Muscle of leg (tissue), 11 donors: ENCODE results near the gene CPAMD8. TPM values are rescaled to one million over a fixed set of nuclear protein-coding genes. Genes with fewer than 3 reads are reported as not detected.

Experiments
- DNase-seq: peaks from one replicate; pipeline ENCODE4 v3.0.0; 2013
- H3K27ac ChIP-seq: one replicate; pipeline ENCODE4 v1.5.1; 2013; ENCODE audit warnings: mild to moderate bottlenecking, low read length, control low read depth
- H3K27me3 ChIP-seq: one replicate; pipeline ENCODE4 v1.6.1; 2013; ENCODE audit warnings: low read length; ENCODE audit not compliant: control insufficient read depth, insufficient read depth
- H3K36me3 ChIP-seq: one replicate; pipeline ENCODE4 v1.6.1; 2013; ENCODE audit warnings: low read length; ENCODE audit not compliant: control insufficient read depth, insufficient read depth
- H3K4me1 ChIP-seq: one replicate; pipeline ENCODE4 v1.6.1; 2013; ENCODE audit warnings: low read length; ENCODE audit not compliant: control insufficient read depth, insufficient read depth
- H3K4me3 ChIP-seq: one replicate; pipeline ENCODE4 v1.5.1; 2013; ENCODE audit warnings: low read length, control low read depth
- H3K9me3 ChIP-seq: replicated peaks from 2 replicates; pipeline ENCODE4 v1.6.1; 2013; ENCODE audit warnings: low read depth, low read length; ENCODE audit not compliant: control insufficient read depth
- WGBS: methylation state at CpG from one replicate; pipeline ENCODE4 v1.1.5; 2013; ENCODE audit warnings: missing lambda C conversion rate; ENCODE audit not compliant: insufficient coverage; 5-methylcytosine and 5-hydroxymethylcytosine counted together
- polyA plus RNA-seq, 8 donors: library from polyadenylated mRNA; unstranded; fragments of 120-200 nt; gene quantifications; one replicate each; pipeline versions ENCODE4 v1.2.1 to v1.2.3, GENCODE V29; 2013; ENCODE audit warnings: inconsistent platforms in 1 of 8, low replicate concordance in 1 of 8; ENCODE audit not compliant: insufficient read length in 8 of 8, insufficient read depth in 1 of 8
- total RNA-seq: library from RNA; stranded (reverse); fragments of 120-200 nt; gene quantifications from one replicate; pipeline ENCODE4 v1.2.4, GENCODE V29; 2013

Gene CPAMD8
- total and polyA plus RNA-seq, 9 donors, result 2.2 to 10.1 (median 5.2) TPM

DNA sequence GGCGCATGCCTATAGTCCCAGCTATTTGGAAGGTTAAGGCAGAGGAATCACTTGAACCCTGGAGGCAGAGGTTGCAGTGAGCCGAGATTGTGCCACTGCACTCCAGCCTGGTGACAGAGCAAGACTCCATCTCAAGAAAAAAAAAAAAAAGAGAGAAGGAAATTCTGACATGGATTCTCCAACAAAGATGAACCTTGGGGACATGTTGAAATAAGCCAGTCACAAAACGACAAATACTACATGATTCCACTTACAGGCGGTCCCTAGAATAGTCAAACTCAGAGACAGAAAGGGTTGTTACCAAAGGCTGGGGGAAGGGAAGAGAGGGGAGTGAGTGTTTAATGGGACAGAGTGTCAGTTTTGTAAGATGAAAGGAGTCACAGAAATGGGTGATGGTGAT is 71.4 kb downstream of the CPAMD8 start:
- DNase-seq, result no peak
- Histone ChIP-seq H3K4me1 (peaks cover 11% of the 10 kb centered on the region), H3K36me3 (no peaks in the 10 kb centered on the region), H3K4me3 (no peak overlapping the region), H3K9me3 (no peaks in the 10 kb centered on the region), H3K27ac (no peak overlapping the region), H3K27me3 (no peaks in the 10 kb centered on the region)
- WGBS, result 40% methylated on average over 1 of the region's 4 CpGs

DNA sequence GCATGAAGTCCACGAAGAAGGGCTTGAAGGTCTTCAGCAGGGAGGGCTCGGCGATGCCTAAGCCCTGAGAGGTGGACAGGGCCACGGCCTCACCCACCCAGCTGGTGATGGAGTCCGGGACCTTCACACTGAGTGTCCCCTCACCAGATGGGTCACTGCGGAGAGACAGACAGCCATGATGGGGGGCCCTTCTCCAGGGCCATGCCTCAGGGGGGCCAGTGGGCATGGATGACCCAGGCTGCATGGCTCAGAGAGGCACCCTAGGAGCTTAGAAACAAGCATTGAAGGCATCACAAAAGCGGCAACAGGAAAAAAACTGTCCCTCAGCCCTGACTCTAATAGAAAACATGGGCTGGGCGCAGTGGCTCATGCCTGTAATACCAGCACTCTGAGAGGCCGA is 74.6 kb downstream of the CPAMD8 start:
- Histone ChIP-seq H3K36me3 (no peaks in the 10 kb centered on the region), H3K27ac (no peak overlapping the region)
- WGBS, result 96% methylated on average over 9 of the region's 9 CpGs

DNA sequence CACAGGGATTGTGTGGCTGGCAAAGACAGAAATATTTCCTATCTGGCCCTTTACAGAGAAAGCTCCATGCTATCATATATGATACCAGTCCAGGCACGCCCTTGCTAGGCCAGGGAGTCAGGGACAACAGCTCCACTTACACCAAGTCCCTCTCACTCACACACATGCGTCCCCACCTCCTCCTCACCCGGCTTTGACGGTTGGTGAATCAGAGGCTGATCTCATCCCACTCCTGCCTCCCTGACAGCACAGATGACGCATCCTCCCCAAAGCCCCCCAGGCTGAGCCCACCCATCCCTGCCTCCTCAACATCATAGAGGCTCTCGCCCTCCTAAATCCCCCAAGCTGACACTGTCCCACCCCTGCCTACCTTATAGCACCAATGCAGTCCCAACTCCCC is 75.1 kb downstream of the CPAMD8 start:
- Histone ChIP-seq H3K4me3 (no peak overlapping the region), H3K27ac (no peak overlapping the region), H3K9me3 (no peaks in the 10 kb centered on the region), H3K36me3 (no peaks in the 10 kb centered on the region), H3K27me3 (no peaks in the 10 kb centered on the region), H3K4me1 (peaks cover 2% of the 10 kb centered on the region)
- no peak for DNase-seq
- 83% methylated on average over 4 of the region's 6 CpGs for WGBS

More for the DNA sequence above, 74.6 kb downstream of the CPAMD8 start:
- peaks cover 5% of the 10 kb centered on the region for H3K4me1 ChIP-seq
- DNase-seq, result no peak
- H3K9me3 ChIP-seq, result no peaks in the 10 kb centered on the region
- H3K27me3 ChIP-seq, result no peaks in the 10 kb centered on the region
- no peak overlapping the region for H3K4me3 ChIP-seq

DNA sequence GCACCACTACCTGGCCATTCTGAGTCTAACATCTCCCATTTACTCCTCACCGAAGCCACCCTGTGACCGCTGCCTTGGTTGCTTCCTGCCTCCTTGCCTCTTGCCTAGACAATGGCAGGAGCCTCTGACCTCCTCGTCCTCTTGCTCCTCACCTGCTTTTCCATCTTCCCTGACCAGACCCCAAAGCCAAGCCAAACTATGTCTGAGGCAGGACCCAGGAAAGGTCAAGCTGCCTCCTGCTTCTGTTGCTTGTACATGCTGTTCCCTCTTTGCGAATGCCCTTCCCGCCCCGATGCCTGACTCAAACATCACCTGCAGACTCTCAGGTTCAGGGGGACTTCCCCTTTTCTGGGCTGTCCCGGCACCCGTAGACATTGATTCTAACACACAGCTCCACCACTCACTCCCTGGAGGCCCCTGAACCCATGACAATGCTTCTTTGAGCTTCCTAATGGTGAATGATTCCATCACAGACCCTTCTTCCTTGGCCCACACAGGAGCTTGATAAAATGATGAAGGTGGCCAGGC is 77.0 kb downstream of the CPAMD8 start:
- Histone ChIP-seq H3K9me3 (no peaks in the 10 kb centered on the region), H3K4me1 (peaks cover 3% of the 10 kb centered on the region), H3K4me3 (no peak overlapping the region), H3K27ac (no peak overlapping the region), H3K36me3 (no peaks in the 10 kb centered on the region), H3K27me3 (no peaks in the 10 kb centered on the region)
- DNase-seq, result no peak
- WGBS, result 89% methylated on average over 7 of the region's 8 CpGs

DNA sequence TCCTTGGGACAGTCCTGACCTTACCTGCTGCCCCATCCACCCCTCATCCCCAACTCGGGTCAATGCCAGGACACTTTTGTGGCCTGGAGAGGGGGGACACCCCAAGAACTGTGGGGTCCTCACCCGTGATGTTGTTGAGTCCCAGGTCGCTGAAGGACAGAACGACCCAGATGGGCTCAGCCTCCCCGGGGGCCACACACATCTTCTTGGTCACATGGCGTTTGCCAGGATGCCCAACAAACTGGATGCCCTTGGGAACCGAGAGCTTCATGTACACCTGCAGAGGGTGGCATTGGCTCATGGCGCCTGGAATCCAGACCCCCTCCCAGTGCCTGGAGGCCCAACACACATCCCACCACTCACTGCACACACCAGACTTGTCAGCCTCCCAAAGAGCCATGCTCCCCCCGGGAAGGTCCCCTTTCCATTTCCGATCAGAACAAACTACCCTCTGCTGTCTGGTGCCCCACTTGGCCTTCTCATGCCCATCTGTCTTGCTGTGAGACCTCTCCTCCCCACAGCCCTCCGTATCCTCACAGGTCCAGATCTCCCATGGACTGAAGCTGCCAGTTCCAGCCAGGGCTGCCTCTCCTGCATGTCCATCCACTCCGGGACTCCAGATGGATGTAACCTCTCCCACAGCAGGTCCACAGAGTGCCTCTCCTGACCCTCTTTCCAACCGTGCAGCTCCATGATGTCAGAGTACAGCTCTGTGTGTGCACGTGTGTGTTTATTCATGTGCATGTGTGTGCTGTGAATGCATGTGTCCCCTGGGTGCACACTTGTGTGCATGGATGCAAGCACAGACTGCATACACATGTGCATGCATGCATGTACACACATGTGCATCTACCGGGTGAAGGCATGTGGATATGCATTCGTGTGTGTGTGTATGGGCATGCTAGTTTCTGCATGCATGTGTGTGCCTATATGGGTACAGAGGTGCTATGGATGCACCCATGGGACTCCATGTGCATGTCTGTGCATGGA is 79.4 kb downstream of the CPAMD8 start:
- 90% methylated on average over 12 of the region's 16 CpGs for WGBS
- Histone ChIP-seq H3K27ac (no peak overlapping the region), H3K4me1 (peaks cover 3% of the 10 kb centered on the region), H3K4me3 (no peak overlapping the region), H3K9me3 (no peaks in the 10 kb centered on the region), H3K27me3 (no peaks in the 10 kb centered on the region), H3K36me3 (no peaks in the 10 kb centered on the region)
- no peak for DNase-seq

DNA sequence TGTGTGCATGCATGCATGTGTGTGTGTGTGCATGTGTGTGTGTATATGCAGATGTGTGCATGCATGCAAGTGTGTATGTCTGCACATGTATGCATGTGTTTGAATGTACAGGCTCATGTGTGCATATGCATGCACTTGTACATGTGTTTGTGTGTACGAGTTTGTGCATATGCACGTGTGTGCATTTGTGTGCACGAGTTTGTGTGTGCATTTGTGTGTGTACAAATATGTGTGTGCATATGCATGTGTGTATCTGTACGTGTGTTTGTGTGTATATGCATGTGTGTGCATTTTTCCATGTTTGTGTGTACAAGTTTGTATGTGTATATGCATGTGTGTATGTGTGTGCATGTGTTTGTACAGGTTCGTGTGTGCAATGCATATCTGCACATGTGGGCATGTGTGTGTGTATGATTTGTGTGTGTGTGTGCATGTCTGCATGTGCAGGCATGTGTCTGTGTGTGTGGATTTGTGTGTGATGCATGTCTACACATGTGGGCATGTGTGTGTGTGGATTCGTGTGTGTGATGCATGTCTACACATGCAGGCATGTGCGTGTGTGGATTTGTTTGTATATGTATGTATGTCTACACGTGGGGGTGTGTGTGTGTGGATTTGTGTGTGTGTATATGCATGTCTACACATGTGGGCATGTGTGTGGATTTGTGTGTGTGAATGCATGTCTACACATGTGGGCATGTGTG is 80.7 kb downstream of the CPAMD8 start:
- Histone ChIP-seq H3K27me3 (no peaks in the 10 kb centered on the region), H3K9me3 (no peaks in the 10 kb centered on the region), H3K4me1 (peaks cover 3% of the 10 kb centered on the region), H3K4me3 (no peak overlapping the region), H3K36me3 (no peaks in the 10 kb centered on the region), H3K27ac (no peak overlapping the region)
- no peak for DNase-seq
- WGBS, result 94% methylated on average over 7 of the region's 8 CpGs

DNA sequence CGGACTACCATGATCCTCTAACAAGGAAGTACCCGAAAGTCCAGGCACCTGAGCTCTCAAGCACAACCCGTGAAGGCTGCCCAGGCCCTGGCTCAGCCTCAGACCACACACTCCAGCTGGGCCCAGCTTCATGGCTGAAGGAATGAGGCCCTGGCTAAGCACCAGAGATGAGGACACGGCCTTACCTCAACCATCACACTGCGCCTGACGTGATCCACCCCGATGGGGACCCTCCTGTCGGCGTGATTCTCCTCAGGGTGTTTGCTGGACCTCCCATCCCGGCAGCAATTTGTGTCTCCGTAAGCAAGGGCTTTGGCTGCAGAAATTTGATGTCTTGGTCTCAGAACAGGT is 81.3 kb downstream of the CPAMD8 start:
- Histone ChIP-seq H3K9me3 (no peaks in the 10 kb centered on the region), H3K4me1 (peaks cover 3% of the 10 kb centered on the region), H3K27me3 (no peaks in the 10 kb centered on the region), H3K4me3 (no peak overlapping the region), H3K36me3 (no peaks in the 10 kb centered on the region), H3K27ac (no peak overlapping the region)
- DNase-seq, result no peak
- whole genome bisulfite sequencing, result 79% methylated on average over 11 of the region's 11 CpGs

DNA sequence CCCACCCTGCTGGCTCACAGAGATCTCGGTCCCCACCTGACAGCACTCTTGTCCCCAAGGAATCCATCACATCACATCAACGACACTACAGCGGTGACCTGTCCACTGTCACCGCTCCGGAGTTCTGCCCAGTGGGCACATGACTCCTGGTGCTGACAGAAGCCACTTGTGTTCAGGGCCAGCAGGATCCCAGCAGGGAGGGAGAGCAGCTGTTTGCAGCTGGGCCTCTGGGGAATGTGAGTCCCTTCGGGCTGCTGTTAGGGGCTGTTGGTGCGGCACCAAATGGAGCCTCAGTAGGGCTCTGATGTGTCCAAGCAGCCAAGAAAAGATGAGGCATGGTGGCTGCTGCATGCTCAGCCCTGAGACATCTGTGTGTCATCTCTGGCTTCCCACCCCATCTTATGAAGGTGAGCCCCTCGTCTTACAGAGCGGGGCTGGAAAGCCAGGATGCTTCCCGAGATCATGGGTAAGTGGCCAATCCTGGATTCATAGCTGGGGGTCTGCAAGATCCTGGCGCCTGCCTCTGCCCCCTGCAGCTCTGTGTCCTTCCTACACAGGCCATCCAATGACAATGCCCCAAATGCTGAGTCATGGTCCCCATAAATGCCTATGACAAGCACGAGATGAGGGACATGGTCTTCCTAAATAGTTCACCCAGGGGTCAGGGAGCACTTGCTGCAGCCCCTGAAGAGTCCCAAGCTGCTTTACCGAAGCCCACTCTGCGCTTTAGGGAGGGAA is 81.8 kb downstream of the CPAMD8 start:
- WGBS, result 86% methylated on average over 12 of the region's 14 CpGs
- peaks cover 3% of the 10 kb centered on the region for H3K4me1 ChIP-seq
- DNase-seq, result no peak
- no peaks in the 10 kb centered on the region for H3K9me3 ChIP-seq
- no peak overlapping the region for H3K4me3 ChIP-seq
- H3K27me3 ChIP-seq, result no peaks in the 10 kb centered on the region
- no peaks in the 10 kb centered on the region for H3K36me3 ChIP-seq
- H3K27ac ChIP-seq, result no peak overlapping the region

DNA sequence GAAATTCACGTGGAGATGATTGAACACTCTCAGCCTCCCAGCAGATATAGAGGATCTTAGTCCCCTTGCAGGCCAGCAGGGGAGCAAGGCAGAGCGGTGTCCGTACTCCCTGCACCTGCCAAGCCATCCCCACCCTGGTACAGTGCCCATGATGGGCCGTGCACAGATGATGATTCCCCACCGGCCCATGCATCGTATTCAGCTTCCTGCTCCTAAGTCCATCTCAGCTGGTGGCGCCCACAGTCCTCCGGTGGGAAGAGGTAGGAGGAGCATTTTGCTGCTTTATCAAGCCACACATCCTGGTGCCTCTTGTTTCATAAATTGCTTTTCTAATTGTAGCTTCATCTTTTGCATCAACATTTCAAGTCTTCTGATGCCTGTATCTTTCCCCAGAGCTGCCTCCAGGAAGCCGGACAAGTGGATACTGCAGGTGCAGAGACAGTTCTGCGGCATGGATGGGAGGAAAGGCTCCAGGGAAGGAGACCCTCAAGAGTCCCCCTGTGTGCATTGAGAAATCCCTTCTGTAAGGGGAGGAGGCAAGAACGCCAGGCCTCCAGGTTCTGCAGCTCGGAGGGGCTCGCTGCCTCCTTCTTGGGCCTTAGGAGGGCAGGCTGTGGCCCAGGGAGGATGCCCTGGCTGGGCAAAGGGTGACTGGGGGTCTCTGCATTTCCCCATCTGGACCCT is 82.5 kb downstream of the CPAMD8 start:
- H3K36me3 ChIP-seq, result no peaks in the 10 kb centered on the region
- peaks cover 3% of the 10 kb centered on the region for H3K4me1 ChIP-seq
- WGBS, result 90% methylated on average over 5 of the region's 13 CpGs

More for the DNA sequence above, 82.5 kb downstream of the CPAMD8 start:
- DNase-seq, result no peak
- Histone ChIP-seq H3K4me3 (no peak overlapping the region), H3K27ac (no peak overlapping the region), H3K27me3 (no peaks in the 10 kb centered on the region), H3K9me3 (no peaks in the 10 kb centered on the region)
